NCI-H69 (cell line): ENCODE results near the gene CORO2A.
A peak's percentile ranks its signal among the peaks of the same experiment; 100 is the strongest.
"Not testable (repeated sequence)": the region's sequence is repeated elsewhere in the genome, so short reads cannot be mapped to it uniquely, and the experiment has no call there.

ENCODE experiments used
- DNase-seq: peaks from one replicate; lab custom pipeline; 2025; lab: John Stamatoyannopoulos, UW

The CORO2A gene

DNA sequence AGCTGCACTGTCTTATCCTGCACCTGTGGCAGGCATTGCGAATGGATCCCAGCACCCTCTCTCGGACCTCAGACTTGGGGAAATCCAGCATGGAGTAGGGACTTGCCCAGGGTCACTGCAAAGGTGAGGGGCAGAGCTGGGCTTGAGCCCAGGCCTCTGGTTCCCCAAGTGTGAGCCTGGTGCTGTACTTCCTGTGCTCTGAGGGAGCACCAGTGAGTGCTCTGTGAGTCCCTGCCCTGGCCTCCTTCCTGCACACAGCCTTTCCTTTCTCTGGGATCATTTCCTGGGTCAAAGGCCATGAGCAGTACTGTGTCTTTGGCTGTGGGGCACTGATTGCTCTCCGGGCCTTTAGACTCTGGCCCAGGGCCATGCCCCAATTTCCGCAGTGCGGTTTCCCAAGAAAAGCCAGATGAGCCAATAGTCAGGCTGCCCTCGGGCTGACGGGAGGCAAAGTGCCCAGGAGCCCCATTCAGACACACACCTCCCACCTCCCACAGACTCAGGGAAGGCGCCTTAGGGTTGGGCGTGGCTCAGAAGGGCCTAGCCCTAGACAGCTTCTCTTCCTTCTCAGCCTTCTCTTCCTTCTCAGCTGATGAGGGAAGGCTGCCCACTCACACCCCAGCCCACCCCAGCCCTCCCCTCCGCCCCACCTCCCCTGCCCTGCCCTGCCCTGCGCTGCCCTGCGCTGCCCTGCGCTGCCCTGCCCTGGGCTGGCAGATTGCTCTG, 50.1 kb downstream of the CORO2A start:
- DNase-seq = peak; percentile 84

DNA sequence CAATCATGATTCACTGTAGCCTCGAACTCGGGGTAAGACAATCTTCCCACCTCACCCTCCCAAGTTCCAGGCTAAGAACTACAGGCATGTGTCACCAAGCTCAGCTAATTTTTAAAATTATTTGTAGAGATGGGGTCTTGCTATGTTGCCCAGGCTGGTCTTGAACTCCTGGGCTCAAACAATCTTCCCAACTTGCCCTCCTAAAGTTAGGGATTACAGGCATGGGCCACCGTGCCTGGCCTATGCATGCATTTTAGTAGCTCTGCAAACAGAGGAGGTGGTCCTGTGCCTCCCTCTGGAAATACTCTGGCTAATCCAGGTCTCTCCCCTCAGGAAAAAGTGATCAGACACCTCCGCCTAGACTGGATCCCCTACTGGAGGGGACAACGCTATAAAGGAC, 51.9 kb downstream of the CORO2A start:
- DNase-seq = no peak

DNA sequence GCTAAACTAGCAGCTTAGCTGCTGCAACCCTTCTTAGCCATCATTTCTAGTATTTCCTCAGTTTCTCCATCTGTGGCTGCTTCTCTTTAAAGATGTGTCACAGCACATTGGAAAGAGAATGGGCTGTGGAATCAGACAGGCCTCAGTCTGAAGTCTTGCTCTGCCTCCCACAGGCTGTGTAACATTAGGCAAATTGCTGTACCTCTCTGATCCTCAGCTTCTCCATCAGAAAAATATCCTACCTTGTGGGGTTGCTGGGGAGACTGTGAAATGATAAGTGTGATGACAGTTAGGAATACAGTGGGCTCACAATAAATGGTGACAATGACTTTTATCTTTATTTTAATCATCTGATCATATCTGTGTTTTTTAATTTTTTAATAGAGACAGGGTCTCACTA, 55.9 kb downstream of the CORO2A start:
- DNase-seq = no peak

DNA sequence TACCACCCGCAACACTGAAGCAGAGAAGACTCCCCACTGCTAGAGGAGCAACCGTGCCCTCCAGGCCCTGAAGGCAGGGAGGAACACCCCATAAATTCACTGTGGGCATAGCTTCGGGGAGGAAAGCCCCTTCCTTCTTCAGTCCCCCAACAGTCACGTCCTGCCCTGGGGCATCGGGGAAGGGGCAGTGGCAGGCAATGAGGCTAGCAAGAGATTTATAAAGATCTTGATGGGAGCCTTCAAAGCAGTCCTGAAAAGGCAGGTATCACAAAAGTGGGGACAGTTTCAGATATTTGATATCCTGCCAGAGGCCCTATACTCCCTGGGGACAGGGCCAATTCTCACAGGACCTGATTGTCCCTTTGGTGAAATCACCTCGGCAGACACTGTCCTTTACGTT, 56.5 kb downstream of the CORO2A start:
- DNase-seq = no peak

DNA sequence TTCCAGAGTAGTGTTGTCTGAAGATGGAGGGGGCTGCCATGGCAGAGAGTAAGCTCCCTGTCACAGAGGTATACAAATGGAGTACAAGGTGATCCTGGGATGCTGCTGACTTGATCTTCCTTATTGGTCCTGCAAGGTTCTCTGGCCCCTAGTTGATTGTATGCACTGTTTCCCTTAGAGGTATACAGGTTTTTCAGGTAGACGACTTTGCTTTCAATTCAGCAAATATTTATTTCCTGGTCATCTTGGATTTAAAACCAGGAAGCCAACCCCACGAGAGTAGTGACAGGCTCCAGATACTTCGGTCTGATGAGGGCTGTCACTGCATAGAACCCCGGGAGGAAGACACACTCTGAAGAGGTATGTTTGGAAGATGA, 56.9 kb downstream of the CORO2A start:
- DNase-seq = no peak

DNA sequence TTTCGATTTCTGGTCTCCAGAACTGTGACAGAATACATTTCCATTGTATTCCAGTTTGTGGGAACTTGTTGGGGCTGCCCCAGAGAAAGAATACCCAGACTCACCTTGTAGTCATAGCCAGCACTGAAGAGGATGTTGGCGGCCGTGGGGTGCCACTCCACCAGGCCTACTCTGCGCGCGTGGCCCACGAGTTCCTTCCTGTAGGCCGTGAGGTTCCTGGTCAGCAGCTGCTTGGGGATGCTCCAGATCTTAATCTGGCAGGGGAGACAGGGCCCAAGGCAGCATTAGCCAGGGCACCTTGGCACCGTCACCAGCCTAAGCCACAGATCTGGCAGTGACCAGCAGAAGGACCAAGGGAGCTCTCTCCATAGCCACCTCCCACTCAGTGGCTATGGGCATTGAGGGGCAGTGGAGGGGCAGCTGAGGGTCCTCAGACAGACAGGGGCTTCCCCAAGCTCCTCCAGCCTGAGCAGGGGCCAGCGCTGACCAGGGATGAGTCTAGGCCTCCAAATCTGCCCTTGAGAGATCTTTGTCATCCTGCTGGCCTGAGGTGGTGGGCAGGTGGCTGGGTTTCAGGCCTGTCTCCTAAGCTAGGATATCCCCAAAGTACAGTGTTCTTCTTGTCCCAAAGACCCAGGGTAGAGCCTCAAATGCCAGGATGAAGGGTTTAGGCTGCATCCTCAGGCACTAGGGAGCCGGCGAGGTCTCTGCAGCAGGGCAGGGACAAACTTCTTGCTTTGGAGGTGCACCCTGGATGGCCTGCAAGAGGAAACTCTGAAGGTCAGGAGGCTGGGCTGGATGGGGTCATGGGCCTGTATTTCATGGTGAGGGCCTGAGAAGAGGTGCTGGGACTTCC, 57.5 kb downstream of the CORO2A start:
- DNase-seq = no peak

DNA sequence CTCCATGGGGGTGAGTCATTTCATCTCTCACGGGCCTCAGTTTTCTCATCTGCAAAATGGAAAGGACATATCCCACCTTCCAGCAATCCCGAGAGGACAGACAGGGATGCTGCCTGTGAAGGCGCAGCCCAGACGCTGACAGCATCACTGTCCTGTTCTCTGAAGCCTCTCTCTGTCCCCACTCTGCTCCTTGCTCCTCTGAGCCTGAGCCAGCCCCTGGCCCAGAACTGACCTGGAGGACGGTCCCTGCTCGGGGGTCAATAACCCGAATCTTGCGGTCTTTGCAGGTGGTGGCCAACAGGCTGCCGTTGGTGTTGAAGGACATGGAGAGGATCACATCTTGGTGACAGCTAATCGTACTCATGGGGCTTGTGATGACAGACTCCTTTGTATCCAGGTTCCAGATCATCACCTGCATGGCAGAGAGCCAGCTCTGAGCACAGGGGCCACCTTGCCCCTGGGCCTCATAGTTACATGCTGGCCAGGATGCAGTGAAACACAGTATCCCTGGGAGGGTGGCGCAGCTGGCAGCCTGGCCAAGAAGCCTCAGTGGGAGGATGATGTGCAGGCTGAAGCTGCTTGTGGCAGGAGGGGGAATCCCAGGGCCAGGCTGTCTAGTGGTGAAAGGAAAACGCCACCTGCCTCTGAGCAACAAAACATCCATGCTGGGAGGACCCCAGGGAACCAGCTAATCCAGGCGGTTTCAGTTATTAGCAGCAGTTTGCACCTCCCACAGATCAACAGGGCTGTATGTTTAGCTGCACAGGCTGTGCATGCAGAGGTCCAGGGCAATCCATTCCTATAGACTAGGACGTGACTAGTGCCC, 59.4 kb downstream of the CORO2A start:
- DNase-seq = peak; percentile 99

DNA sequence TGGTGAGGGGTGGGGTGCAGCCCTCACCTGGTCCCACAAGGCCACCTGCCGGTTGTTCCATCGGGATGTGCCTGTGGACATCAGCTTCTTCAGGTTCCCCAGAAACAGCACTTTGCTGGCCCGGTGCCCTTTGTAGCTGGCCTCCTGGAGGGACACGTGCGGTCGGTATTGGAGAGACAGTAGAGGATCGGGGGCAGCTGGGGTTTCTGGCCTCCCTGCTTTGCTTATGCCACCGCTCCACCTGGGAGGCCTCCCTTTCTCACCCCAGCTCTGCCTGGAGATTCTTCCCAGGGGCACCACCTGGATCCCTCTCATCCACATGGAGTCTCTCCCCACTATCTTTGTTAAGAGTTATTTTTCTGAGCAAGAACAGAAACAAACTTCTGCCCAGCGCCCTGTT, 60.3 kb downstream of the CORO2A start:
- no peak for DNase-seq

DNA sequence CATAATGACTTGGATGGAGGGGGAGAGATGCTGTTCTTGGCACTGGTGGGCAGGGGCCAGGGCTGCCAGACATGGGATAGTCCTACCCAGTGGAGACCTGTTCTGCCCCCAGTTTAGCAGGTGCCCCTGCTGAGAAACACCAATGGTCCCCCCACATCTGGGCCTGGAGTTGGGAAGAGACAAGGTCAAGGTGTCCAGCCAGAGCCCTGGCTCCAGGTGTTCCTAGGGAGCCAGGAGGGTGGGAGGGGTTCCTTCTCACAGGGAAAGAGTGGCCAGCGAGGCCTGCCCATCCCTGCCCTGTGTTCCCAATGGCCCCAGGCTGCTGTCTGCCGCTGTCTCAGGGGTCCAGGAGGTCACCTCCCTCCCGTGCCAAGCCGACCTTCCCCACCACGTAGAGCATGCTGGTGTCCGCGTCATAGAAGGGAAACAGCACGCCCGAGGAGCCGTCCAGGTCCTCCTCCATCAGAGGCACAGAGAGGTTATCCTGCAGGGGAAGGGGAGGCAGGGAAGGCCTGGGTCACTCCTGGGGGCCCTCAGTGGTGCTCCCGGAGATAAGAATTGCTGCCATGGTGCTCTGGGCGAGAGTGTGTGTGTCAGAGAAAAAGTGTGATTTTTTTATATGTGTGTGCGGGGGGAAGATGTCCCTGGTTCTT, 61.7 kb downstream of the CORO2A start:
- no peak for DNase-seq

DNA sequence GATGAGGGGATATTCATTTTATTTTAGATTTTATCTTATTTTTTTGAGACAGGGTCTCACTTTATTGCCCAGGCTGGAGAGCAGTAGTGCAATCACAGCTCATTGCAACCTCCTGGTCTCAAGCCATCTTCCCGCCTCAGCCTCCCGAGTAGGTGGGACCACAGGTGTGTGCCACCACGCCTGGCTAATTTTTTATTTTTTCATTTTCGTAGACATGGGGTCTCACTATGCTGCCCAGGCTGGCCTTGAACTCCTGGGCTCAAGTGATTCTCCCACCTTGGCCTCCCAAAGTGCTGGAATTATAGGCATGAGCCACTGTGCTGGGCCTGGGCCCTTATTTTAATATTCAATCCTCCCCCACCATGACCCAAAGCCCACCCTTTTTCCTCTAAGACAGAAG, 62.4 kb downstream of the CORO2A start:
- DNase-seq = not testable (repeated sequence)

DNA sequence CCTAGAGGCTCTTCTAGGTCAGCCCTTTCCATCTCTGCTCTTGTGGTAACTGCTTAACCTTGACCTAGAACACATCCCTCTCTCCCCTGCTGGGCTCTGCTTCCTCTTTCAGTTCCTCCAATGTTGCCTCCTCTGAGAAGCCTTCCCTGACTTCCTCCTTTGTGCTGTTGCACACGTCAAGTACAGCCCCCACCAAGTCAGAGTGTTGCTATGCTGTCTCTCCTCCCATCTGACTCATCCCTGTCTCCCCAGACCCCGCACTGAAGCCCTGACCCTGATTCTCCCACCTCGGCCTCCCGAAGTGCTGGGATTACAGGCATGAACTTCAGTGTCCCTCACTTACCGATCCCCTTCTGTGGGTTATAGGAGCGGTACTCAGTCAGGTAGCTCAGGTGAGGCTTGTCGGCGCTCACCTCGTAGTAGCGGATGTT, 63.0 kb downstream of the CORO2A start:
- DNase-seq = no peak

DNA sequence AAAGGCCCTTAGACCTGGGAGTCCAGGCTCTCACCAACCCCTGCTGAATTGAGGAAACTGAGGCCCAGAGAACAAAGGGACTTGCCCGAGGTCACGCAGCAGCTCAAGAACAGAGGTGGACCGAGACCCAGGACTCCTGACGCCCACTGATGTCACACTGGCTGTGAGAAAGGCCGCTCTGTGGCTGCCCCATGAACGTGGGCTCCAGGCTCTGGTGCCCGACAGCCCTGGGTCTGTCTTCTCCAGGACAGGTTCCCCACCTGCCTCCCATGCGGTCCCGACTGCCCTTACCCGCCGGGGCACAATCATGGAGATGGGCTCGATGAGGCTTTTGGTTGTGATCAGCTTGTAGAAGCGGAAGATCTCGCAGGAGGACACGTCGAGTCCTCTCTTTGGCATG, 64.1 kb downstream of the CORO2A start:
- DNase-seq = no peak

DNA sequence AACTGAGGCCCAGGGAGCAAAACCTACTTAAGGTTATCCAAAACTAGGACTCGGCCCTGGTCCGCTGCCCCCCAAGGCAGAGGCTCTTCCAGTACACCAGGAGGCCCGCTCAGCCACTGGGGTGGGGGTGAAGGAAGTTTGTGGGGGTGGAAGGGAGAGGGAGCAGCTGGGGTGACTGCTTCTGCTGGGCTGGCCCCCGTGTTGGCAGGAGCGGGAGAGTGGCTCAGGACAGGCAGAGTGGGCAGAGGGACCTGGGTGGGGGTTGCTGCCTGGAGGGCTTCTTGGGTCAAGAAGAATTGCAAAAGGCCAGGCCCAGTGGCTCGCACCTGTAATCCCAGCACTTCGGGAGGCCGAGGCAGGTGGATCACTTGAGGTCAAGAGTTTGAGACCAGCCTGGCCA, 65.2 kb downstream of the CORO2A start:
- no peak for DNase-seq

DNA sequence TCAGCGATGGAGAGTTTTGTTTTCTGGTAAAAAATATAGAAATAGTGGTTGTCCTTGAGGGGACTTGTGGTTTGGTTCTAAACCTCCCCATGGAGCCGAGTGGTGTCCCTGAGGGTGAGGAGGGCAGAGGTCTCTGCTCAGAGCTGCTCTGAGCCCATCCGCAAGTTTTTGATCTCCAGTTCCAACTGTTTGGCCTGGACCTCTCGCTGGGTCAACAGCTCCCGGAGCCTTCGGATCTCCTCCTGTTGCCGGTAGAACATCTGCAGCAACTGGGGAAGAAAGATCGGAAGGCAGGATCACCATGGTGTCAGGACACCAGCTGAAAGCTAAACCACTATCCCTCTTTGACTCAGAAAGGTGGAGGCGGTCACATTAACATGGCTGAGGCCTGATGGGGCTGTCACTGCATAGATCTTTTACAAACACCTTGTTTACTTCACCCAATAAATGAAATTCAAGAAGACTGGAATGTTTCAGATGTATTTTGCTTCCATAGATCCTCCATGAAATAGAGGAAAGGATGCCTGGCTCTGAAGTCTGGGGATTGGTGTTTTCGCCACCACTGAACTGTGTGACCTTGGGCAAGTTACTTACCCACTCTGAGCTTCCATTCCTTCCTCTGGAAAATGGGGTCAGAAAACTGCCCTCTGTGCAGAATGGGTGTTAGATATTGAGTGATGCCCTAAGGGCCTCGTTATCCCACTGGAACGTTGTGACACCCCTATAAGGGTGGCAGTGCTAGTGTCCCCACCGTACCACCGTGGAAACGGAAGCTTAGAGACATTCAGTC, 67.6 kb downstream of the CORO2A start:
- no peak for DNase-seq

DNA sequence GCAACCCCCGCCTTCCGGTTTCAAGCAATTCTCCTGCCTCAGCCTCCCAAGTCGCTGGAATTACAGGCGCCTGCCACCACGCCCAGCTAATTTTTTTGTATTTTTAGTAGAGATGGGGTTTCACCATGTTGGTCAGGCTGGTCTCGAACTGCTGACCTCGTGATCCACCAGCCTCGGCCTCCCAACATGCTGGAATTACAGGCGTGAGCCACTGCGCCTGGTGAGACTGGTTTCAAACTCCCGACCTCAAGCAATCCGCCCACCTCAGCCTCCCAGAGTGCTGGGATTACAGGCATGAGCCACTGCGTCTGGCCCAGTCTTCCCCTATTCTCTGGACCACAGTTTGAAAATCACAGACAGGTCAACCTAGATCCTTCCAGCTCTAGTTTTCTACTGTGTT, 68.3 kb downstream of the CORO2A start:
- DNase-seq = not testable (repeated sequence)

DNA sequence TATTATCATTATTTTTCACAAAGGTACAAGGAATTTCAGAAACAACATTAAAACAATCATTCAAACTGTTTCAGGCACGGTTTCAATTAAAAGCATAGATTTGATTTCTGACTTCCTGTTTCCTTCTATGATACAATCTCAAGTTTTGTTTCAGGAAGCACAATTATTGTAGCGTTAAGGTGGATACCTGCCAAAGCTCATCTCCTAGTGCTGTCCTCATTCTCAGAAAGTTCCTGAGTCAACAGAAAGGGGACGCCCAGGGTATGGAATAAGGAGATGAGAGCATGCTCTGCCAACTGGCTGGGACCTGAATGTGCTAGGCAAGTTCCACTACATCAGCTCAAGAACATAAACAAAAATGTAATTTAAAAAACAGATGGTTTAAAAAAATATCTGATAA, 71.4 kb downstream of the CORO2A start:
- peak; percentile 83 for DNase-seq

DNA sequence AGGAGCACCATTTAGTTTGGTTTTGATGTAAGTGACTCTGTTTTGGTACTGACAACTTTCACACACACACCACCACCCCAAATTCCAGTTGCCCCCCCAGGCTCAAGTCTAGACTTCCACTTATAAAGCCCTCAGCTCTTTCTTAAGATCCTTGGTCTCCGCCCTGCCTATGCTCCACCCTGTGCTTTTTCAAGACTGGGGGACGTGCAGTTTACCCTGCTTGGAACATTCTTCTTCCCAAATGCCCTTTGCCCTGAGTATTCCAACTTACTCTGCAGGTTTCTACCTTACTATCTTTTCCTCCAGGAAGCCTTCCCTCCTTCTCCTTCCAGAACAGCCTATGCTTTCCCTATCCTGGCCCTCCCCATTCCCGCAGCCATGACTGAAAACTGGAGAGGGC, 72.0 kb downstream of the CORO2A start:
- DNase-seq = peak; percentile 29

DNA sequence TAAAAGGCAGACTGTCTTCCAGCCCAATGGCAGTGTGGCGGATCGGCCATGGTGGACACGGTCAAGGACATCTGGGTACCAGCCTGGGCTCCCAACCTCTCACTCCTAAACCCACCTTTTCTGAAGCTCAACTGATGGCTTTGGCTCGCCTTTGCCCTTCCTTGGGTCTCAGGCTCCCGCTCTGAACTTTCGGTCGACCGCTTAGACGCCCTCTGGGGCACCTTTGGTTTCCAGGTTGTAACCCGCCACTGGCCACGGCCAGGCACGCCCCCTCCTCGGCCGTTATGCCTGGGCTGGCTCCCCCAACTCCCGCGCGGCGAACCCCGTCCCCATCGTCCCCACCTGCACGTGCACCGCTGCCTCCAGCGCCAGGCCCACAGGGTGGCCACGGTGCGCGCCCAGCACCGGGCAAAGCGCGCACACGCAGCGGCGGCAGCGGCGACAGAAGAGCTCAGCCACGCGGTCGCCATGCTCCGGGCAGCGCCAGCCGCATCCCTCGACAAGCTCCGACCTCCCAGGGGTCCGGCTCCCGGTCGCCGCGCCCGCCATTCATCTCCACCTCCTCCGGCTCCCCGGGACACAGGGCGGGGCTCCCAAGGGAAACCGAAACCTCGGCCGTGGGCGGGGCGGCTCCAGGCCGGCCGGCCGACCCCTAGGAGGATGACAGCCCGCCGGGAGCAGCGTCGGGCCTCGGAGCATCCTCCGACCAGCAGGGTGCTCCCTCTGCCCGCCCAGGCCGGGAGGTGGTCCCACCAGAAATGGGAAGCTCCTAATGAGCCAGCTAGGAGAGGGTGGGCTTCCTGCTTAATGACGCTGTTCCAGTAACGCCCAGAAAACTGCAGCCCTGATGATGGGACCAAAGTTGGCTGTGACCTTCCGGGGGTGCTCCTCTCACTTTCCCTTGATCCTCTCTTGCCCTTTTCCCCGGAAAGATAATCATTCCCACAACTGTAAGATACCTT, 73.5 kb downstream of the CORO2A start, which contains the start of gene TRIM14:
TRIM14 (minus strand) TSS at position 583 of the 962 bp plus-strand sequence; CDS start at position 549, 34 bp downstream.
- peak; percentile 80 for DNase-seq

DNA sequence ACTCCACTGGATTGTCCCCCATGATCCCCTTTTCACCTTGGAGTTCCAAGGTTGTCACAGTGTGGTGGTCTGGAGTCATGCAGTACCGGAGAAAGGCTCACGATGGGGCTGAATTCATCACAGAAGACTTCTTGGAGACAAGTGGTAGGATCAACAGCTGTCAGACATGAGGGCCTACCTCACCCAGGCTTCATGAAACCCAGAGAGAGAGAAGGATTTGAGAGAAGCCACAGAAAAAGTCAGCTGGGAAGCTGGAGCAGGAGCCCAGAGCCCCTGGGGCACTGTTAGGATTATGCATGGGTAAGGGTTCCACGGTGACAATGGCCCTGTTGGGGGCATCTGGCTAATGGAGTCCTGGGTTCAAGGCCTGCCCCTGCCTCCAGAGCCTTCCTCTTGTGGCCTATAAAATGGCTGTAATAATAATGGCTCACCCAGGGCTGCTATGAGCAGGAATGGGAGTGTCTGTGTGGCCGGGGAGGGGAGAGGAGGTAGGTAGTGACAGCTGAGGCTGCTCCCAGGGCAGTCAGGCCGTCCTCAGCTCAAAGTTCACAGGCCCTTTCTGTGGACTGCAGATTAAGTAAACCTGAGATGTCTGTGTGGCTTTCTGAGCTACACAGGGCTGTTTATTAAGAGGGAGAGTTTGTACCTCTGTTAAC, 74.3 kb downstream of the CORO2A start:
- peak; percentile 66 for DNase-seq
